GM21526 (cell line): ENCODE measurements around the gene THSD4.

Source experiments
- ATAC-seq: cut with Tn5 transposase; IDR thresholded peaks from one replicate; pipeline ENCODE4 v1.9.1; 2021; ENCODE audit warnings: moderate library complexity; ENCODE audit not compliant: unreplicated experiment, low FRiP score

Gene THSD4

GRCh38 chr15:71627188-71627587 is 511.9 kb downstream of the THSD4 start:
- ATAC-seq: no peak

GRCh38 chr15:71627604-71628003 is 512.3 kb downstream of the THSD4 start:
- ATAC-seq: no peak

- no peak for ATAC-seq
Measured at GRCh38 chr15:71628988-71629770, 513.9 kb downstream of the THSD4 start.

DNA sequence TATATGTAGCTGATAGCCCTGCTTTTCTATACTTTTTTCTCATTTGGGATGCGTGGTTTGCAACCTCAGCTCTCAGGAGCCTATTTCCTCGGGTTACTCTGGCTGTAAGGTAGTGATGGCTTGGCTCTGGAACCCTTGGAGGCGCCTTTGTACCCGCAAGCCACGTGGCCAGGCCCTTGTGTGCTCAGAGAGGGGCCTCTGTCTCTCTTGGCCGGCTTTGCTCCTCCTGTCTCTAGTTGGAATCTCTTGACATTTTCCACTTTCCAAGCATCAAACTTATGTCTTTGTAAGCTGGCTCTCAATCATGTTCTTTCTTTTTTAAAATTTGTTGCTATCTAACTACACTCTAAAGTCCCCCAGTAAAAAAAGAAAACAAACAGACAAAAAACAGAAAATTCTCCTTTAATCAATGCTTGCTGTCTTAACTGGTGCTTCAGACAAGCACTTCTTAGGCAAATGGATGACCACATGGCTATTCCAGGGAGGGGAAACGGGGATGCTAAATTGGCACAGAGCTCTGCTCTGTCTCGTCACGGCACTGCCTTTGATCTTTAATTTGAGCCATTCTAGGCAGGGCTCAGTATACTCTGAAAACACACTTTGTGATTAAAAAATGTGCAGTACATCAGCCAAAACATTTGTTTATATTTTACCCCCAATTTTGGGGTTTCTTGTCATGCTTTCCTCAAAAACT is 514.7 kb downstream of the THSD4 start:
- ATAC-seq: no peak

GRCh38 chr15:71630475-71630809 is 515.2 kb downstream of the THSD4 start:
- ATAC-seq: no peak

GRCh38 chr15:71632576-71633195 is 517.4 kb downstream of the THSD4 start:
- ATAC-seq: no peak

DNA sequence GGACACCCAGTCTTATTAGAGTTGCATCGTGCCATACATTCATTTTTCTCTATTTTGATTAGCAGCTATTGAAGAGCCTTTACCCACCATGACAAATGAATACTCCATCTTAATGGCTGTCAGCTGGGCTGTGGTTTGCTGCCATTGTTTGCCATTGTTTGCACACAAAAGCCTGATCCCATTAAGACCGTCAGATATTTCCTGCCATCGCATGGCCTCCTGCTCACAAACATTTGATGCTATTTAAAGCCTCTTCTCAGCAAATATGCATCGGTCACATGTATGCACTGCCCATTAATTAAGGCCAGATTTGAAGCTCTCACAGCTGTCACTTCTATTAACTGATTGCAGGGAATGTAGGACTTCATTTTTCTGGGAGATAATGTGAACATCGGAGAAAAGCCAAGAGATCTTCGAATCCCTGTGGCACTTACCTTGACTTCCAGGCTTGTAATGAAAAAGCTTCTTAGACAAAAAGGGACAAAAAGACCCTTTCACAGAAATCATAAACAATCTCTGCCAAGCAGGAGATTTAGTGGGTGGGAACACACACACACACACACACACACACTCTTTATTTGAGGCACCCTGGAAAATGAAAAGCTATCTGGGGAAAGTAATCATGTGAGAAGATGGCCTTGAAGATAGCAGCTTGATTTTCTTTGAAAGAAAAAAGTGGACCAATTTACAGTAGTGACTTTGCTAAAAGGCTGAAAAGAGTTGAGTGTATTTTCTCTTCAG is 519.7 kb downstream of the THSD4 start:
- no peak for ATAC-seq

DNA sequence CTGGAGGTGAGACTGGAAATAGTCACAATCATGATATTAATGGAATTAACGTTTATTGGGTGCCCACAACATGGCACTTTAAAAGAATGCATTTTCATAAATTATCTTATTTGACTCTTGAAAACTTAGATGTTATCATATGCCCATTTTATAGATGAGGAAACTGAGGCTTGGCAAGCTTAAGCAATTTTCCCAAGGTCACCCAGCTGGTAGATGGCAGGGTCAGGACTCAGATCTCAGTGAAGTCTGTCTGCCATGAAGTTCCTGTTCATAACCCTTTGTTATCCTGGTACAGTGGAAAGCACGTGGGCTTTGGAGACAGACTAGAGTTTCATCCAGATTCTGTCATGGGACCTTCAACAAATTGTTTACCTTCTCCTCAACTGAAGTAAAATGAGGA is 520.5 kb downstream of the THSD4 start:
- ATAC-seq: no peak

- no peak for ATAC-seq
Measured at GRCh38 chr15:71638876-71639275, 523.6 kb downstream of the THSD4 start.

DNA sequence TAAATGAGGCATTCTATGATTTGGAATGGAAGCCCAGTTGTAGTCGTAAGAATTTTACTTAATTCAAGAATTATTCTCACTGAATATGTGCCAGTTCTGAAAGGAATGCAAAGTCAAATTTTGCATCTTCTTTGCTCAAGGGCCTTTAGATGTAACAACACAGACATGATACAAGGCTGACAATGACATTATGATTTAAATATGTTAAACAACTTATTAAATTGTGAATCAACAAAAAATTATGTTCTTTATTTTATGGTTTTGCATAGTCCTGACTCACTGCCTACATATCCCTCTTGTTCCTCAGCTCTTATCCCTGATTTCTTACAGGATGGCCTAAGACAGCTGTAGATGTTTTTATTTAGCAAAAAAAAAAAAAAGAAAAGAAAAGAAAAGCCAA is 524.2 kb downstream of the THSD4 start:
- no peak for ATAC-seq

GRCh38 chr15:71643918-71644317 is 528.6 kb downstream of the THSD4 start:
- no peak for ATAC-seq

DNA sequence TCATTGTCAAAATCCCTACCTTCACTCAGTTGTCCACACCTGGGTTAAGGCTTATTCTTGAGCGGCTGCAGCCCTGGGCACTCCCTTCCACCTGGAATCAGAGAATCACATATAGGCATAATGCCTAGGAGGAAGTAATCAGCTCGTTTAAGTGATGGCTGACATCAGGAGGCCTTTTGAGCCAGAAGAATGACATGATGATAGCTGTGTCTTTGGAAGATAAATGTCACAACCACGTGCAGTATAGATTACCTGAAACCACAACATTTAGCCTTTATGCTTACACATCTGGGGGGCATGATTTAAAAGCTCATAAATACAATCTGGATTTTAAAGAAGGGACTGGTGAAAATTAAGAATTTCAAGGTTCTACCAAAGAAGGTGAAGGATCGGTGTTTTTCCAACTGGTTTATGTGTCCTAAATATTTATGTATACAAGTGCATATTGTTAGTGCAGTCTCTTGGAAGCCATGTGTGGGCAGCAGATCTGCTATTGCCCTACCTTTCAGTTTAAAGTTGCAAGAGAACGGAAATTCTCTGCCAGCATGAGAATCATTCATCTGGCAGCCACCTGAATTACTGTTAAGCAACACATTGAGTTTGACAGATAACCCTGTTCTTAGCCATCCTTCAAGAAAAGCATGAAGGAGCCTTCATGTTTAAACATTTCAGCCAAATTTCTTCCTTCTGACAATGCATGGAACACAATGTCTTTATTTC is 531.7 kb downstream of the THSD4 start:
- ATAC-seq: no peak

- no peak for ATAC-seq
Measured at GRCh38 chr15:71647487-71647808, 532.2 kb downstream of the THSD4 start.

GRCh38 chr15:71648095-71648494 is 532.8 kb downstream of the THSD4 start:
- no peak for ATAC-seq

GRCh38 chr15:71649894-71650293 is 534.6 kb downstream of the THSD4 start:
- ATAC-seq: no peak

- no peak for ATAC-seq
Measured at GRCh38 chr15:71650603-71651002, 535.3 kb downstream of the THSD4 start.

GRCh38 chr15:71651750-71652186 is 536.5 kb downstream of the THSD4 start:
- no peak for ATAC-seq

GRCh38 chr15:71654042-71654719 is 538.9 kb downstream of the THSD4 start:
- no peak for ATAC-seq

GRCh38 chr15:71654720-71655174 is 539.5 kb downstream of the THSD4 start:
- no peak for ATAC-seq

- no peak for ATAC-seq
Measured at GRCh38 chr15:71656425-71656824, 541.2 kb downstream of the THSD4 start.
